Astrocyte (in vitro differentiated cells and primary cell): ENCODE results near the gene ARSG. TPM values are rescaled to one million over a fixed set of nuclear protein-coding genes. Genes with fewer than 3 reads are reported as not detected.

Source experiments
- DNase-seq: peaks from one replicate; pipeline ENCODE4 v3.0.0-alpha.2; 2010; ENCODE audit warnings: low read depth
- FAIRE-seq: peaks from 2 replicates; lab custom pipeline; 2011; peaks lifted over from hg19 to GRCh38; lab: Jason Lieb, UNC
- H2AFZ ChIP-seq: 2 replicates; pipeline ENCODE4 v1.6.0; 2012; ENCODE audit warnings: low read depth, low read length, inconsistent platforms
- H3K27ac ChIP-seq: 2 replicates; pipeline ENCODE4 v1.5.1; 2011; ENCODE audit warnings: low read depth, low read length, inconsistent platforms
- H3K27me3 ChIP-seq: 2 replicates; pipeline ENCODE4 v1.6.0; 2011; ENCODE audit warnings: low read length, inconsistent platforms; ENCODE audit not compliant: insufficient read depth
- H3K36me3 ChIP-seq: 2 replicates; pipeline ENCODE4 v1.5.1; 2011; ENCODE audit warnings: low read length, inconsistent platforms; ENCODE audit not compliant: insufficient read depth
- H3K4me1 ChIP-seq: 2 replicates; pipeline ENCODE4 v1.5.1; 2011; ENCODE audit warnings: low read length, inconsistent platforms; ENCODE audit not compliant: insufficient read depth
- H3K4me2 ChIP-seq: 2 replicates; pipeline ENCODE4 v1.6.0; 2012; ENCODE audit warnings: low read length, inconsistent platforms
- H3K4me3 ChIP-seq: 2 replicates; pipeline ENCODE4 v1.5.1; 2011; ENCODE audit warnings: low read depth, mild to moderate bottlenecking, low read length, inconsistent platforms; ENCODE audit not compliant: insufficient read depth
- H3K79me2 ChIP-seq: 2 replicates; pipeline ENCODE4 v1.6.0; 2012; ENCODE audit warnings: mild to moderate bottlenecking, low read length, inconsistent platforms; ENCODE audit not compliant: insufficient read depth
- H3K9ac ChIP-seq: 2 replicates; pipeline ENCODE4 v1.6.0; 2012; ENCODE audit warnings: mild to moderate bottlenecking, low read length, inconsistent platforms
- H3K9me3 ChIP-seq: 2 replicates; pipeline ENCODE4 v1.5.1; 2012; ENCODE audit warnings: low read depth, mild to moderate bottlenecking, low read length, inconsistent platforms; ENCODE audit not compliant: insufficient read depth
- H4K20me1 ChIP-seq: 2 replicates; pipeline ENCODE4 v1.6.0; 2012; ENCODE audit warnings: low read length, inconsistent platforms; ENCODE audit not compliant: insufficient read depth
- H3K27ac Mint-ChIP-seq: one replicate; pipeline ENCODE4 v1.8.0; 2021; ENCODE audit warnings: mild to moderate bottlenecking, mixed read lengths; ENCODE audit not compliant: unreplicated experiment
- H3K27me3 Mint-ChIP-seq: one replicate; pipeline ENCODE4 v1.8.0; 2021; ENCODE audit warnings: low read depth, mixed read lengths; ENCODE audit not compliant: unreplicated experiment
- H3K36me3 Mint-ChIP-seq: one replicate; pipeline ENCODE4 v1.8.0; 2021; ENCODE audit warnings: low read depth, mixed read lengths; ENCODE audit not compliant: unreplicated experiment
- H3K4me1 Mint-ChIP-seq: one replicate; pipeline ENCODE4 v1.8.0; 2021; ENCODE audit warnings: low read depth, mixed read lengths; ENCODE audit not compliant: unreplicated experiment
- H3K4me3 Mint-ChIP-seq: one replicate; pipeline ENCODE4 v1.8.0; 2021; ENCODE audit warnings: mild to moderate bottlenecking, moderate library complexity, mixed read lengths; ENCODE audit not compliant: unreplicated experiment
- H3K9me3 Mint-ChIP-seq: one replicate; pipeline ENCODE4 v1.8.0; 2021; ENCODE audit warnings: mild to moderate bottlenecking, mixed read lengths; ENCODE audit not compliant: unreplicated experiment
- CTCF ChIP-seq: IDR thresholded peaks from 2 replicates; pipeline ENCODE4 v1.5.1; 2011; ENCODE audit warnings: low read depth, mild to moderate bottlenecking, inconsistent platforms, low read length, moderate library complexity; ENCODE audit not compliant: insufficient read depth
- EZH2 ChIP-seq: IDR thresholded peaks from 2 replicates; pipeline ENCODE4 v1.6.1; 2012; ENCODE audit warnings: mild to moderate bottlenecking, low read length, inconsistent platforms; ENCODE audit not compliant: insufficient read depth
- total RNA-seq: library from RNA; stranded (reverse); gene quantifications from 2 replicates; pipeline ENCODE4 v1.2.1, GENCODE V29; 2021

The ARSG gene
- total RNA-seq, 1 donor from 2014 or later = 2.6 TPM

GRCh38 chr17:68456339-68457167 is 165.3 kb downstream of the ARSG start:
- Histone ChIP-seq H3K9me3 (no peaks in the 10 kb centered on the region), H3K79me2 (peaks cover 31% of the 10 kb centered on the region), H2AFZ (peak overlapping the region; percentile 43), H3K9ac (peak overlapping the region; percentile 97), H4K20me1 (peaks cover 39% of the 10 kb centered on the region), H3K36me3 (peaks cover 2% of the 10 kb centered on the region), H3K4me2 (peak overlapping the region; percentile 92), H3K4me1 (peaks cover 19% of the 10 kb centered on the region), H3K27ac (peak overlapping the region; percentile 91), H3K4me3 (peak overlapping the region; percentile 84), H3K27me3 (peaks cover 8% of the 10 kb centered on the region)
- H3K27me3 Mint-ChIP-seq = no peaks in the 10 kb centered on the region
- FAIRE-seq (no peak), DNase-seq (peak; percentile 89)
- peaks cover 5% of the 10 kb centered on the region for H3K36me3 Mint-ChIP-seq
- no peak for TF ChIP-seq EZH2
- no peak for TF ChIP-seq CTCF
- peak overlapping the region; percentile 100 for H3K27ac Mint-ChIP-seq
- H3K4me3 Mint-ChIP-seq = peak overlapping the region; percentile 99
- H3K4me1 Mint-ChIP-seq = peaks cover 23% of the 10 kb centered on the region
- no peaks in the 10 kb centered on the region for H3K9me3 Mint-ChIP-seq

GRCh38 chr17:68457168-68457538 is 165.9 kb downstream of the ARSG start, which contains the start of gene WIPI1:
TSS of gene WIPI1 (minus strand) at chr17:68457496. CDS start at chr17:68457421, 75 bp downstream.
- peak within 1 kb of the TSS; percentile 97 for H3K9ac ChIP-seq
- H3K27me3 ChIP-seq = peaks cover 8% of the 10 kb centered on the region
- Mint-ChIP-seq H3K4me1 (peaks cover 23% of the 10 kb centered on the region), H3K27ac (peak within 1 kb of the TSS; percentile 100), H3K9me3 (no peaks in the 10 kb centered on the region), H3K4me3 (peak within 1 kb of the TSS; percentile 99), H3K27me3 (no peaks in the 10 kb centered on the region), H3K36me3 (peaks cover 5% of the 10 kb centered on the region)
- no peaks in the 10 kb centered on the region for H3K9me3 ChIP-seq
- peaks cover 31% of the 10 kb centered on the region for H3K79me2 ChIP-seq
- DNase-seq (no peak), FAIRE-seq (no peak)
- TF ChIP-seq CTCF = no peak
- peaks cover 19% of the 10 kb centered on the region for H3K4me1 ChIP-seq
- peak within 1 kb of the TSS; percentile 84 for H3K4me3 ChIP-seq
- peaks cover 35% of the 10 kb centered on the region for H4K20me1 ChIP-seq
- peak within 1 kb of the TSS; percentile 43 for H2AFZ ChIP-seq
- H3K4me2 ChIP-seq = peak within 1 kb of the TSS; percentile 94
- H3K27ac ChIP-seq = peak within 1 kb of the TSS; percentile 91
- H3K36me3 ChIP-seq = peaks cover 2% of the 10 kb centered on the region
